IMR-90 (cell line): ENCODE measurements around the gene ARNT2.

Source experiments
- CEBPB ChIP-seq: IDR thresholded peaks from 2 replicates; pipeline ENCODE4 v1.6.1; 2012; ENCODE audit warnings: low read depth, low read length, improper control_type of control experiment
- CHD1 ChIP-seq: IDR thresholded peaks from 2 replicates; pipeline ENCODE4 v1.6.1; 2012; ENCODE audit warnings: low read depth, low read length, improper control_type of control experiment
- CTCF ChIP-seq: conservative IDR thresholded peaks from 2 replicates; pipeline ENCODE4 v1.5.1; 2012; ENCODE audit warnings: mild to moderate bottlenecking, low read depth, low read length, improper control_type of control experiment
- MAFK ChIP-seq: IDR thresholded peaks from 2 replicates; pipeline ENCODE4 v1.6.1; 2012; ENCODE audit warnings: low read depth, low read length, improper control_type of control experiment
- MXI1 ChIP-seq: IDR thresholded peaks from 2 replicates; pipeline ENCODE4 v1.6.1; 2012; ENCODE audit warnings: low read depth, mild to moderate bottlenecking, low read length, moderate library complexity, borderline replicate concordance
- NFE2L2 ChIP-seq: fragments of 150-350 bp; IDR thresholded peaks from 2 replicates; pipeline ENCODE4 v1.6.1; 2016; ENCODE audit warnings: low read depth, mild to moderate bottlenecking, low read length
- POLR2A ChIP-seq: IDR thresholded peaks from 2 replicates; pipeline ENCODE4 v1.6.1; 2012; ENCODE audit warnings: mild to moderate bottlenecking, low read depth, low read length
- RAD21 ChIP-seq: IDR thresholded peaks from 2 replicates; pipeline ENCODE4 v1.6.1; 2012; ENCODE audit warnings: low read length, improper control_type of control experiment
- RFX5 ChIP-seq: IDR thresholded peaks from 2 replicates; pipeline ENCODE4 v1.8.0; 2012; ENCODE audit warnings: low read depth, mild to moderate bottlenecking, low read length, moderate library complexity
- USF2 ChIP-seq: fragments of 150-350 bp; IDR thresholded peaks from 2 replicates; pipeline ENCODE4 v1.6.1; 2017; ENCODE audit warnings: mild to moderate bottlenecking, antibody characterized with exemption, low read length, low read depth
- TF ChIP-seq, protein P1 (sequence below): fragments of 150-350 bp; IDR thresholded peaks from 2 replicates; pipeline ENCODE4 v1.6.1; 2016; ENCODE audit warnings: low read depth, mild to moderate bottlenecking, low read length, moderate library complexity, borderline replicate concordance

GRCh38 chr15:80508783-80509182 lies 104.6 kb downstream of the ARNT2 start:
- TF ChIP-seq, protein P1, sequence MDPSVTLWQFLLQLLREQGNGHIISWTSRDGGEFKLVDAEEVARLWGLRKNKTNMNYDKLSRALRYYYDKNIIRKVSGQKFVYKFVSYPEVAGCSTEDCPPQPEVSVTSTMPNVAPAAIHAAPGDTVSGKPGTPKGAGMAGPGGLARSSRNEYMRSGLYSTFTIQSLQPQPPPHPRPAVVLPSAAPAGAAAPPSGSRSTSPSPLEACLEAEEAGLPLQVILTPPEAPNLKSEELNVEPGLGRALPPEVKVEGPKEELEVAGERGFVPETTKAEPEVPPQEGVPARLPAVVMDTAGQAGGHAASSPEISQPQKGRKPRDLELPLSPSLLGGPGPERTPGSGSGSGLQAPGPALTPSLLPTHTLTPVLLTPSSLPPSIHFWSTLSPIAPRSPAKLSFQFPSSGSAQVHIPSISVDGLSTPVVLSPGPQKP: no peak
- TF ChIP-seq CTCF (no peak), POLR2A (no peak), RAD21 (no peak), USF2 (no peak), NFE2L2 (no peak), MAFK (no peak), RFX5 (no peak), CHD1 (no peak), MXI1 (no peak), CEBPB (no peak)
